ENCODE measurements around the gene DDIT3. TPM values are rescaled to one million over a fixed set of nuclear protein-coding genes. Genes with fewer than 3 reads are reported as not detected.

Gene DDIT3
- total and polyA plus RNA-seq, 2 of the 8 experiments (the other 6 are each of a cell fraction or from before 2014, with no cell fraction given): 4.9 to 5.7 TPM

DNA sequence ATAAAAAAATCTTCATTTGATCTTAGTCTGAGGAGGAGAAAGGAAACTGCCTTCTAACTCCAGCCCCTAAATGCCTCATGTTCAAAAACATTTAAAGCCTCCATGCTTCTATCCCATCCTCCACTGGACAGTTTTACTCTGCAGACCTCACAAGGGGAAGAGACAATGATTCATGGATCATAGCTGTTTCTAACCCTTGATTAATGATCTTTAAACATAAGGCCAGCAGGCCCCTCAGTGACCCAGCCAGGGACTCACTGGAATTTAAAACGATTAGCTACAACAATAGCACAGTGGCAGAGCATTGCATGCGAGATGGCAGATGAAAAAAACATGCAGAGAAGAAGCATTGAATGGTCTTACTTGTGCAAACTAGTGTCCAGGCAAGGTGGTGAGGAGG, 20.7 kb upstream of the DDIT3 start:
- Histone ChIP-seq H3K18ac (ENCODE audit: extremely low read depth, low read length) (no peak overlapping the region), H3K23ac (ENCODE audit: insufficient read length) (no peak overlapping the region), H3K36me3 (ENCODE audit: control insufficient read depth in 2 of 4, insufficient read depth in 4 of 4, low read length in 3 of 4) (peaks cover 0 to 9% (median 5%) of the 10 kb centered on the region in 4 experiments; a peak in 6 of 8 replicates), H3K14ac (ENCODE audit: insufficient read length) (no peak overlapping the region), H3K27ac (ENCODE audit: low read depth, low read length) (no peak overlapping the region), H4K20me1 (replicated peaks in 1 of 2; ENCODE audit: control insufficient read depth in 1 of 2, insufficient read depth in 2 of 2, low read length in 2 of 2) (peaks cover 1 to 18% of the 10 kb centered on the region in 2 experiments), H3K56ac (replicated peaks; ENCODE audit: insufficient read length, low read depth, low read length) (no peak overlapping the region), H2BK12ac (ENCODE audit: low read depth, low read length) (no peak overlapping the region), H3K27me3 (replicated peaks in 1 of 4; ENCODE audit: control insufficient read depth in 3 of 4, extremely low read depth in 1 of 4, insufficient read depth in 3 of 4, low read length in 3 of 4) (no peaks in the 10 kb centered on the region), H2AK5ac (ENCODE audit: low read depth, low read length) (no peak overlapping the region), H3K4me1 (replicated peaks in 1 of 4; ENCODE audit: control insufficient read depth in 3 of 4, insufficient read depth in 4 of 4, low read length in 3 of 4) (peaks cover 0 to 7% (median 1%) of the 10 kb centered on the region in 4 experiments; a peak in 5 of 7 replicates), H3K23me2 (ENCODE audit: low read depth, low read length) (no peaks in the 10 kb centered on the region), H4K8ac (ENCODE audit: extremely low read depth, insufficient read depth, low read length) (no peak overlapping the region), H2AFZ (ENCODE audit: low read length) (no peak overlapping the region), H3K79me1 (ENCODE audit: low read depth, low read length) (peaks cover 3% of the 10 kb centered on the region; the same call in 1 of the 2 replicates), H2BK20ac (ENCODE audit: low read length) (no peak overlapping the region), H3K4me2 (ENCODE audit: insufficient read depth in 1 of 2, low read depth in 2 of 2, low read length in 2 of 2) (no peak overlapping the region), H3K4me3 (ENCODE audit: extremely low read depth in 1 of 4, insufficient read depth in 2 of 4, low read depth in 3 of 4, low read length in 4 of 4) (no peak overlapping the region), H4K5ac (ENCODE audit: insufficient read length, low read depth, low read length) (no peak overlapping the region), H3K9ac (replicated peaks in 1 of 4; ENCODE audit: extremely low read depth in 1 of 4, low read depth in 3 of 4, low read length in 3 of 4) (no peak overlapping the region), H2BK15ac (ENCODE audit: low read length) (no peak overlapping the region), H2BK120ac (replicated peaks; ENCODE audit: low read depth, low read length) (no peak overlapping the region), H3K9me3 (ENCODE audit: insufficient read depth in 2 of 2, low read depth in 1 of 2, low read length in 1 of 2) (no peaks in the 10 kb centered on the region), H4K91ac (replicated peaks; ENCODE audit: insufficient read length, low read length) (no peak overlapping the region), H2BK5ac (ENCODE audit: low read depth, low read length) (no peak overlapping the region), H3K79me2 (ENCODE audit: control insufficient read depth in 1 of 2, insufficient read depth in 2 of 2, low read length in 2 of 2) (peaks cover 2 to 18% of the 10 kb centered on the region in 2 experiments; a peak in 3 of 4 replicates), H3K4ac (replicated peaks; ENCODE audit: insufficient read length, low read depth, low read length) (no peak overlapping the region)
- CTCF ChIA-PET (ENCODE audit: partially characterized antibody): interaction anchor here (1.1 to 4.2 kb wide), 4 partner anchors 9 to 43 kb away, joined by 4 to 16 read pairs (median 4); no protein-coding TSS in a partner anchor
- FAIRE-seq (no peak), DNase-seq (ENCODE audit: low read depth in 1 of 2, low spot score in 2 of 2) (no peak)
- POLR2A ChIA-PET (ENCODE audit: partially characterized antibody): interaction anchor here (0.6 to 6.6 kb wide), 5 partner anchors 12 to 54 kb away, joined by 3 to 56 read pairs (median 32); partner anchors contain the start of genes DDIT3 and MBD6
- WGBS, 2 experiments (ENCODE audit: extremely low coverage in 1 of 2, insufficient coverage in 1 of 2, insufficient read length in 1 of 2, insufficient replicate concordance in 2 of 2, low coverage in 1 of 2, low lambda C conversion rate in 2 of 2, missing lambda C conversion rate in 1 of 2): 78% methylated on average over 2 of the region's 2 CpGs; no CpG with 5 or more reads in 1 of the 2 experiments
- no peak for TF ChIP-seq MAFK (IDR thresholded peaks at IDR 0.05; ENCODE audit: low read depth, low read length)
- TF ChIP-seq, protein P1, sequence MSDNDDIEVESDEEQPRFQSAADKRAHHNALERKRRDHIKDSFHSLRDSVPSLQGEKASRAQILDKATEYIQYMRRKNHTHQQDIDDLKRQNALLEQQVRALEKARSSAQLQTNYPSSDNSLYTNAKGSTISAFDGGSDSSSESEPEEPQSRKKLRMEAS (IDR thresholded peaks at IDR 0.05): no peak
- TF ChIP-seq CHD1 (IDR thresholded peaks at IDR 0.05; ENCODE audit: low read depth, low read length): no peak
- no peak for TF ChIP-seq POLR2A (IDR thresholded peaks at IDR 0.05; ENCODE audit: control extremely low read depth in 1 of 2, low read depth in 2 of 2, low read length in 2 of 2)
- TF ChIP-seq KDM4A (IDR thresholded peaks at IDR 0.05; ENCODE audit: low read depth, low read length, severe bottlenecking): no peak
- TF ChIP-seq SRF (IDR thresholded peaks at IDR 0.05; ENCODE audit: low read depth, low read length): no peak
- no peak for TF ChIP-seq CTBP2 (IDR thresholded peaks at IDR 0.05; ENCODE audit: borderline replicate concordance, insufficient read depth, insufficient read length, low read length)
- no peak for TF ChIP-seq CREB1 (IDR thresholded peaks at IDR 0.05)
- no peak for TF ChIP-seq SIRT6 (IDR thresholded peaks at IDR 0.05; ENCODE audit: low read length)
- TF ChIP-seq SP4 (IDR thresholded peaks at IDR 0.05; ENCODE audit: low read length): no peak
- TF ChIP-seq CHD2 (IDR thresholded peaks at IDR 0.05; ENCODE audit: low read length): no peak
- TF ChIP-seq NRF1 (IDR thresholded peaks at IDR 0.05; ENCODE audit: low read depth, low read length): no peak

All from H1 (cell line).